ENCODE measurements around the gene WASF2. TPM values are rescaled to one million over a fixed set of nuclear protein-coding genes. Genes with fewer than 3 reads are reported as not detected.

The WASF2 gene
- polyA plus RNA-seq, 1 experiment = 62.7 TPM

- Histone ChIP-seq H3K9me3 (ENCODE audit: control insufficient read depth, insufficient read depth, low read length) (no peaks in the 10 kb centered on the region), H3K27ac (ENCODE audit: low read depth, low read length) (peak overlapping the region; percentile 43), H3K4me3 (ENCODE audit: low read depth, low read length) (peak overlapping the region; percentile 75), H3K27me3 (ENCODE audit: control insufficient read depth, insufficient read depth, low read length) (no peaks in the 10 kb centered on the region)
- POLR2A ChIA-PET = interaction anchor here (0.6 to 1.3 kb wide), 6 partner anchors 32 to 67 kb away, joined by 3 to 13 read pairs (median 4); no protein-coding TSS in a partner anchor
- CTCF ChIA-PET = interaction anchor here (0.7 to 1.8 kb wide), 5 partner anchors 10 to 79 kb away, joined by 3 to 4 read pairs (median 3); no protein-coding TSS in a partner anchor
- TF ChIP-seq, protein P1, sequence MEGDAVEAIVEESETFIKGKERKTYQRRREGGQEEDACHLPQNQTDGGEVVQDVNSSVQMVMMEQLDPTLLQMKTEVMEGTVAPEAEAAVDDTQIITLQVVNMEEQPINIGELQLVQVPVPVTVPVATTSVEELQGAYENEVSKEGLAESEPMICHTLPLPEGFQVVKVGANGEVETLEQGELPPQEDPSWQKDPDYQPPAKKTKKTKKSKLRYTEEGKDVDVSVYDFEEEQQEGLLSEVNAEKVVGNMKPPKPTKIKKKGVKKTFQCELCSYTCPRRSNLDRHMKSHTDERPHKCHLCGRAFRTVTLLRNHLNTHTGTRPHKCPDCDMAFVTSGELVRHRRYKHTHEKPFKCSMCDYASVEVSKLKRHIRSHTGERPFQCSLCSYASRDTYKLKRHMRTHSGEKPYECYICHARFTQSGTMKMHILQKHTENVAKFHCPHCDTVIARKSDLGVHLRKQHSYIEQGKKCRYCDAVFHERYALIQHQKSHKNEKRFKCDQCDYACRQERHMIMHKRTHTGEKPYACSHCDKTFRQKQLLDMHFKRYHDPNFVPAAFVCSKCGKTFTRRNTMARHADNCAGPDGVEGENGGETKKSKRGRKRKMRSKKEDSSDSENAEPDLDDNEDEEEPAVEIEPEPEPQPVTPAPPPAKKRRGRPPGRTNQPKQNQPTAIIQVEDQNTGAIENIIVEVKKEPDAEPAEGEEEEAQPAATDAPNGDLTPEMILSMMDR (IDR thresholded peaks at IDR 0.05; ENCODE audit: low read depth, low read length) = no peak
- DNase-seq (ENCODE audit: low read depth, low spot score) = no peak
Observed at GRCh38 chr1:27489501-27489972, 430 bp downstream of the WASF2 start.

GRCh38 chr1:27487966-27488884 lies 1.7 kb downstream of the WASF2 start:
- no peaks in the 10 kb centered on the region for H3K27me3 ChIP-seq (ENCODE audit: control insufficient read depth, insufficient read depth, low read length)
- no peak for DNase-seq (ENCODE audit: low read depth, low spot score)
- TF ChIP-seq, protein P1 (IDR thresholded peaks at IDR 0.05; ENCODE audit: low read depth, low read length) = no peak
- POLR2A ChIA-PET = interaction anchor here (0.6 kb wide), 2 partner anchors 68 to 69 kb away, joined by 4 to 5 read pairs; no protein-coding TSS in a partner anchor
- no peaks in the 10 kb centered on the region for H3K9me3 ChIP-seq (ENCODE audit: control insufficient read depth, insufficient read depth, low read length)
- no peak overlapping the region for H3K27ac ChIP-seq (ENCODE audit: low read depth, low read length)
- CTCF ChIA-PET = interaction anchor here (0.6 to 1.2 kb wide), 5 partner anchors 60 to 79 kb away, joined by 3 to 6 read pairs (median 3); no protein-coding TSS in a partner anchor
- peak overlapping the region; percentile 75 for H3K4me3 ChIP-seq (ENCODE audit: low read depth, low read length)

DNA sequence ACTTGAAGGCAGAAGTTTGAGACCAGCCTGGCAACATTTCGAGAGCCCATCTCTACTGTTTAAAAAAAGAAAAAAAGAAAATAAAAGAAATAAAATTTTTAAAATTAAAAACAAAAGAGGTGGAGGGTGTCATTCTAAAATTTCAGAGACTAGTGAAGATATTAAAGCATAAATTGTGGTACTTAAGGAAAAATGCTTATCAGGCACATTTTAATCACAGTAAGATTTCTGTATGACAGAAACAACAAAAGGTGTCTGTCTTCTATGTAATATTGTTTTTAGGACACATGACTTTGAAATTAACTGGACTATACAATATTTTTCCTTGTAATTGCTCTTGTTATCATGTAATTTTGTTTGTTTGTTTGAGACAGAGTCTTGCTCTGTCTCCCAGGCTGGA lies 4.6 kb downstream of the WASF2 start:
- no peak for DNase-seq (ENCODE audit: low read depth, low spot score)
- H3K27me3 ChIP-seq (ENCODE audit: control insufficient read depth, insufficient read depth, low read length) = no peaks in the 10 kb centered on the region
- CTCF ChIA-PET = no interaction called here
- TF ChIP-seq, protein P1 (IDR thresholded peaks at IDR 0.05; ENCODE audit: low read depth, low read length) = no peak
- H3K9me3 ChIP-seq (ENCODE audit: control insufficient read depth, insufficient read depth, low read length) = no peaks in the 10 kb centered on the region
- POLR2A ChIA-PET = no interaction called here
- H3K4me3 ChIP-seq (ENCODE audit: low read depth, low read length) = no peak overlapping the region
- H3K27ac ChIP-seq (ENCODE audit: low read depth, low read length) = no peak overlapping the region

GRCh38 chr1:27483659-27484058 lies 6.3 kb downstream of the WASF2 start:
- ChIA-PET POLR2A (no interaction called here), CTCF (interaction anchor here (0.7 to 1.7 kb wide), 2 partner anchors 73 to 487 kb away, joined by 3 to 6 read pairs; no protein-coding TSS in a partner anchor)
- TF ChIP-seq, protein P1 (IDR thresholded peaks at IDR 0.05; ENCODE audit: low read depth, low read length) = no peak

More at GRCh38 chr1:27483659-27484058, 6.3 kb downstream of the WASF2 start:
- Histone ChIP-seq H3K27ac (ENCODE audit: low read depth, low read length) (no peak overlapping the region), H3K27me3 (ENCODE audit: control insufficient read depth, insufficient read depth, low read length) (no peaks in the 10 kb centered on the region), H3K4me3 (ENCODE audit: low read depth, low read length) (no peak overlapping the region), H3K9me3 (ENCODE audit: control insufficient read depth, insufficient read depth, low read length) (no peaks in the 10 kb centered on the region)
- no peak for DNase-seq (ENCODE audit: low read depth, low spot score)

All from AG04450 (cell line).